AG09319 (cell line): ENCODE measurements around the gene AKNA.

ENCODE experiments used
- DNase-seq: peaks from one replicate; pipeline ENCODE4 v3.0.0-alpha.2; 2010; ENCODE audit warnings: low read depth; ENCODE audit errors: extremely low read depth
- CTCF ChIP-seq: IDR thresholded peaks from 2 replicates; pipeline ENCODE4 v1.5.1; 2011; ENCODE audit warnings: low read depth, mild to moderate bottlenecking, inconsistent platforms, low read length, moderate library complexity

Gene AKNA

GRCh38 chr9:114285166-114285867 lies 102.5 kb downstream of the AKNA start:
- peak; percentile 15 for TF ChIP-seq CTCF
- DNase-seq = peak; percentile 84

- no peak for DNase-seq
- TF ChIP-seq CTCF = no peak
Observed at GRCh38 chr9:114284316-114285060, 103.3 kb downstream of the AKNA start.
